ENCODE results near the gene VWF.
"Not testable (repeated sequence)": the region's sequence is repeated elsewhere in the genome, so short reads cannot be mapped to it uniquely, and the experiment has no call there.

Gene VWF

GRCh38 chr12:6018265-6018664 is 106.2 kb downstream of the VWF start:
- TF ChIP-seq POLR2A (IDR thresholded peaks at IDR 0.05; ENCODE audit: extremely low read depth, insufficient read length) (no peak), MYC (IDR thresholded peaks at IDR 0.05; ENCODE audit: low read depth, low read length) (no peak)
- TF ChIP-seq, protein P1, sequence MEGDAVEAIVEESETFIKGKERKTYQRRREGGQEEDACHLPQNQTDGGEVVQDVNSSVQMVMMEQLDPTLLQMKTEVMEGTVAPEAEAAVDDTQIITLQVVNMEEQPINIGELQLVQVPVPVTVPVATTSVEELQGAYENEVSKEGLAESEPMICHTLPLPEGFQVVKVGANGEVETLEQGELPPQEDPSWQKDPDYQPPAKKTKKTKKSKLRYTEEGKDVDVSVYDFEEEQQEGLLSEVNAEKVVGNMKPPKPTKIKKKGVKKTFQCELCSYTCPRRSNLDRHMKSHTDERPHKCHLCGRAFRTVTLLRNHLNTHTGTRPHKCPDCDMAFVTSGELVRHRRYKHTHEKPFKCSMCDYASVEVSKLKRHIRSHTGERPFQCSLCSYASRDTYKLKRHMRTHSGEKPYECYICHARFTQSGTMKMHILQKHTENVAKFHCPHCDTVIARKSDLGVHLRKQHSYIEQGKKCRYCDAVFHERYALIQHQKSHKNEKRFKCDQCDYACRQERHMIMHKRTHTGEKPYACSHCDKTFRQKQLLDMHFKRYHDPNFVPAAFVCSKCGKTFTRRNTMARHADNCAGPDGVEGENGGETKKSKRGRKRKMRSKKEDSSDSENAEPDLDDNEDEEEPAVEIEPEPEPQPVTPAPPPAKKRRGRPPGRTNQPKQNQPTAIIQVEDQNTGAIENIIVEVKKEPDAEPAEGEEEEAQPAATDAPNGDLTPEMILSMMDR (IDR thresholded peaks at IDR 0.05; ENCODE audit: low read depth, low read length): no peak
- TF ChIP-seq, protein P2, sequence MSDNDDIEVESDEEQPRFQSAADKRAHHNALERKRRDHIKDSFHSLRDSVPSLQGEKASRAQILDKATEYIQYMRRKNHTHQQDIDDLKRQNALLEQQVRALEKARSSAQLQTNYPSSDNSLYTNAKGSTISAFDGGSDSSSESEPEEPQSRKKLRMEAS (IDR thresholded peaks at IDR 0.05; ENCODE audit: low read depth, low read length): no peak
- no peak for DNase-seq (ENCODE audit: low read depth)
- no peak overlapping the region for H3K4me3 ChIP-seq (ENCODE audit: low read depth, low read length)

- TF ChIP-seq, protein P1 (IDR thresholded peaks at IDR 0.05; ENCODE audit: low read depth, low read length): no peak
- TF ChIP-seq, protein P2 (IDR thresholded peaks at IDR 0.05; ENCODE audit: low read depth, low read length): no peak
- TF ChIP-seq POLR2A (IDR thresholded peaks at IDR 0.05; ENCODE audit: extremely low read depth, insufficient read length): no peak
- TF ChIP-seq MYC (IDR thresholded peaks at IDR 0.05; ENCODE audit: low read depth, low read length): no peak
- DNase-seq (ENCODE audit: low read depth): no peak
- no peak overlapping the region for H3K4me3 ChIP-seq (ENCODE audit: low read depth, low read length)
Observed at GRCh38 chr12:6016756-6017155, 107.7 kb downstream of the VWF start.

GRCh38 chr12:6016004-6016403 is 108.5 kb downstream of the VWF start:
- not testable (repeated sequence) for H3K4me3 ChIP-seq (ENCODE audit: low read depth, low read length); DNase-seq (ENCODE audit: low read depth)

- H3K4me3 ChIP-seq (ENCODE audit: low read depth, low read length); DNase-seq (ENCODE audit: low read depth): not testable (repeated sequence)
Observed at GRCh38 chr12:6015271-6015670, 109.2 kb downstream of the VWF start.

DNA sequence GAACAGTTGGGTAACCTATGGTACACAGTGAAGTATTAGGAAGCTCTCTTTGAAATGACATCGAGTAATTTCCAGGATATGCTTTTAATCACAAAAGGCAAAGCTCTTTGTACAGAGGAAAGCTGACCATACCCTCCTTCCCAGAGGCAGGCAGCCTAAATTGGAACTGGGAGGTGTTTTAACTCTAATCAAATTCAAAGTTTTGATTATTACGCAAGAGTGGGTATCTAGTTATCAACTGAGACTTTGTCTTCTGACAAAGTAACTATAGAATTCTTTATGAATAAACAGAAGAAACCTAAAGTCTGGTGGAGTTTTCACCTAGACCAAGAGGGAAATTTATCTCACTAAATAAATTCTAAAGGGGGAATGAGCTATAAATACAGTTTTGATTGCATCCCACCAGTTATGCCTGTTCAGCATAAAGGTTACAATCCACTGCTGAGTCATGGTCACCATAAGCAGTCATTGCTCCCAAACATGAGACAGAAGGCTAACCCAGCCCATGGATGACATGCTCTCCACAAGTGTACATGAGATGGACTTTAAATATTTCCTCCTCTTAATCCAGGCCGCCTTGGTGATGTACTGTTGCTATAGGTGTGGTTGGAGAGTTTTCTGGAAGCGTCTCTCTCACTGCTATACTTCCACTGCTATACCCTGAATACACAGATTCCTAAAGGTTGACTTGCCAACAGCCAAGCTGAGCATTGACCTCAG is 113.7 kb downstream of the VWF start:
- not testable (repeated sequence) for H3K4me3 ChIP-seq (ENCODE audit: low read depth, low read length); DNase-seq (ENCODE audit: low read depth)

GRCh38 chr12:5997260-5997659 is 127.2 kb downstream of the VWF start:
- no peak overlapping the region for H3K4me3 ChIP-seq (ENCODE audit: low read depth, low read length)
- DNase-seq (ENCODE audit: low read depth): no peak
- TF ChIP-seq, protein P1 (IDR thresholded peaks at IDR 0.05; ENCODE audit: low read depth, low read length): no peak
- TF ChIP-seq MYC (IDR thresholded peaks at IDR 0.05; ENCODE audit: low read depth, low read length) (no peak), POLR2A (IDR thresholded peaks at IDR 0.05; ENCODE audit: extremely low read depth, insufficient read length) (no peak)
- TF ChIP-seq, protein P2 (IDR thresholded peaks at IDR 0.05; ENCODE audit: low read depth, low read length): no peak

DNA sequence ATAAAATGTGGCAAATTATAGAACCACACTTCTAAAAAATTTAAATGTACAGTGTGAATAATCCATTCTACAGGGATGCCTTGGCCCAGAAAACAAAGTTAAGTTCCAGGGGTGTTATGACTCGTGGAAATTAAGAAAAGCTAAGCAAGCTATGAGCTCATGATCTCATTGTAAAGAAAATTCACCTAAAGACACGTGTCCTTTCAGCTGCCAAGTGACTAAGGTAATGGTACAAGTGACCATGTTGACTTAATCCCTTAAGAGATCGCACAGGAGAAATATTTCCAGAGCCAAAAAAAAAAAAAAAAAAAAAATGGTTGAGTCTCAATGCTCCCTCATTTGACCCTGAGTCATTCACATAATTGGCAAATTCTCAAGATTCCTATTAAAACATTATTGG is 128.0 kb downstream of the VWF start:
- no peak overlapping the region for H3K4me3 ChIP-seq (ENCODE audit: low read depth, low read length)
- DNase-seq (ENCODE audit: low read depth): no peak
- TF ChIP-seq, protein P1 (IDR thresholded peaks at IDR 0.05; ENCODE audit: low read depth, low read length): no peak
- TF ChIP-seq MYC (IDR thresholded peaks at IDR 0.05; ENCODE audit: low read depth, low read length) (no peak), POLR2A (IDR thresholded peaks at IDR 0.05; ENCODE audit: extremely low read depth, insufficient read length) (no peak)
- TF ChIP-seq, protein P2 (IDR thresholded peaks at IDR 0.05; ENCODE audit: low read depth, low read length): no peak

All from NB4 (cell line).